Measurements from ENCODE around the gene PCDH7. TPM values are rescaled to one million over a fixed set of nuclear protein-coding genes. Genes with fewer than 3 reads are reported as not detected.

PCDH7 gene
- total RNA-seq = 0.72 and 3.8 TPM in 2 replicates

- H3K27ac ChIP-seq (ENCODE audit: low read depth, low read length) = no peak within 1 kb of the TSS
- H3K36me3 ChIP-seq (ENCODE audit: insufficient read depth, low read length) = no peaks in the 10 kb centered on the region
- H4K20me1 ChIP-seq (ENCODE audit: insufficient read depth, low read length) = no peaks in the 10 kb centered on the region
- peaks cover 46% of the 10 kb centered on the region for H3K27me3 ChIP-seq (ENCODE audit: insufficient read depth, low read length)
- TF ChIP-seq CTCF (IDR thresholded peaks at IDR 0.05; ENCODE audit: extremely low read depth, low read depth, low read length) = no peak
- DNase-seq (ENCODE audit: insufficient read length, low spot score, missing footprints) = peak; percentile 91
- H3K9me3 ChIP-seq (ENCODE audit: low read depth, low read length) = no peaks in the 10 kb centered on the region
- H3K4me3 ChIP-seq (ENCODE audit: insufficient read depth, low read length) = peak within 1 kb of the TSS; percentile 62
- peak within 1 kb of the TSS; percentile 56 for H2AFZ ChIP-seq (ENCODE audit: low read length)
- peak within 1 kb of the TSS; percentile 74 for H3K4me2 ChIP-seq (ENCODE audit: insufficient read depth, low read length)
- H3K79me2 ChIP-seq (ENCODE audit: insufficient read depth, low read length) = no peaks in the 10 kb centered on the region
- H3K4me1 ChIP-seq (ENCODE audit: insufficient read depth, low read length) = peaks cover 5% of the 10 kb centered on the region
Observed at GRCh38 chr4:30720021-30720660, at the start of gene PCDH7. Gene PCDH7, plus strand, starts transcription at chr4:30720369. Its CDS starts 1,054 bp downstream, at chr4:30721423.

GRCh38 chr4:30671926-30672448, 48.2 kb upstream of the PCDH7 start:
- Histone ChIP-seq H4K20me1 (ENCODE audit: insufficient read depth, low read length) (no peaks in the 10 kb centered on the region), H3K27ac (ENCODE audit: low read depth, low read length) (no peak overlapping the region), H2AFZ (ENCODE audit: low read length) (no peak overlapping the region), H3K4me2 (ENCODE audit: insufficient read depth, low read length) (no peak overlapping the region), H3K9me3 (ENCODE audit: low read depth, low read length) (no peaks in the 10 kb centered on the region), H3K79me2 (ENCODE audit: insufficient read depth, low read length) (no peaks in the 10 kb centered on the region), H3K27me3 (ENCODE audit: insufficient read depth, low read length) (no peaks in the 10 kb centered on the region), H3K4me1 (ENCODE audit: insufficient read depth, low read length) (no peaks in the 10 kb centered on the region), H3K4me3 (ENCODE audit: insufficient read depth, low read length) (no peak overlapping the region), H3K36me3 (ENCODE audit: insufficient read depth, low read length) (no peaks in the 10 kb centered on the region)
- TF ChIP-seq CTCF (IDR thresholded peaks at IDR 0.05; ENCODE audit: extremely low read depth, low read depth, low read length) = no peak
- no peak for DNase-seq (ENCODE audit: insufficient read length, low spot score, missing footprints)

GRCh38 chr4:30696191-30696590, 24.0 kb upstream of the PCDH7 start:
- H4K20me1 ChIP-seq (ENCODE audit: insufficient read depth, low read length) = no peaks in the 10 kb centered on the region
- no peaks in the 10 kb centered on the region for H3K36me3 ChIP-seq (ENCODE audit: insufficient read depth, low read length)
- H2AFZ ChIP-seq (ENCODE audit: low read length) = no peak overlapping the region
- no peak for DNase-seq (ENCODE audit: insufficient read length, low spot score, missing footprints)
- H3K4me3 ChIP-seq (ENCODE audit: insufficient read depth, low read length) = no peak overlapping the region
- no peak overlapping the region for H3K4me2 ChIP-seq (ENCODE audit: insufficient read depth, low read length)
- no peaks in the 10 kb centered on the region for H3K9me3 ChIP-seq (ENCODE audit: low read depth, low read length)
- H3K79me2 ChIP-seq (ENCODE audit: insufficient read depth, low read length) = no peaks in the 10 kb centered on the region
- H3K4me1 ChIP-seq (ENCODE audit: insufficient read depth, low read length) = no peaks in the 10 kb centered on the region
- H3K27ac ChIP-seq (ENCODE audit: low read depth, low read length) = no peak overlapping the region
- H3K27me3 ChIP-seq (ENCODE audit: insufficient read depth, low read length) = no peaks in the 10 kb centered on the region
- no peak for TF ChIP-seq CTCF (IDR thresholded peaks at IDR 0.05; ENCODE audit: extremely low read depth, low read depth, low read length)

GRCh38 chr4:30714408-30715031, 5.6 kb upstream of the PCDH7 start:
- Histone ChIP-seq H3K4me2 (ENCODE audit: insufficient read depth, low read length) (no peak overlapping the region), H3K9me3 (ENCODE audit: low read depth, low read length) (no peaks in the 10 kb centered on the region), H4K20me1 (ENCODE audit: insufficient read depth, low read length) (no peaks in the 10 kb centered on the region), H3K4me1 (ENCODE audit: insufficient read depth, low read length) (peaks cover 3% of the 10 kb centered on the region), H3K4me3 (ENCODE audit: insufficient read depth, low read length) (no peak overlapping the region), H2AFZ (ENCODE audit: low read length) (no peak overlapping the region), H3K27me3 (ENCODE audit: insufficient read depth, low read length) (peaks cover 24% of the 10 kb centered on the region), H3K27ac (ENCODE audit: low read depth, low read length) (no peak overlapping the region), H3K79me2 (ENCODE audit: insufficient read depth, low read length) (no peaks in the 10 kb centered on the region), H3K36me3 (ENCODE audit: insufficient read depth, low read length) (no peaks in the 10 kb centered on the region)
- DNase-seq (ENCODE audit: insufficient read length, low spot score, missing footprints) = peak; percentile 78
- TF ChIP-seq CTCF (IDR thresholded peaks at IDR 0.05; ENCODE audit: extremely low read depth, low read depth, low read length) = peak; percentile 63
